ENCODE results near the gene AKAIN1. TPM values are rescaled to one million over a fixed set of nuclear protein-coding genes. Genes with fewer than 3 reads are reported as not detected.

Gene AKAIN1, protein sequence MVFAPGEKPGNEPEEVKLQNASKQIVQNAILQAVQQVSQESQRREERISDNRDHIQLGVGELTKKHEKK
- not detected for total RNA-seq
- long read RNA-seq: 0 reads

GRCh38 chr18:5197032-5197434, at the start of gene AKAIN1:
AKAIN1 (minus strand) TSS chr18:5197257; CDS start chr18:5197053, 204 bp downstream.
- Histone ChIP-seq H3K27ac (replicated peaks) (no peak within 1 kb of the TSS), H3K27me3 (ENCODE audit: low read depth) (peaks cover 84% of the 10 kb centered on the region), H3K36me3 (no peaks in the 10 kb centered on the region), H3K4me1 (peaks cover 5% of the 10 kb centered on the region), H3K4me3 (no peak within 1 kb of the TSS), H3K9me3 (replicated peaks) (no peaks in the 10 kb centered on the region)
- intact Hi-C loops (cut with micrococcal nuclease): no loop called here
- TF ChIP-seq CTCF (IDR thresholded peaks at IDR 0.05; ENCODE audit: borderline replicate concordance): no peak
- DNase-seq: peak; percentile 34

DNA sequence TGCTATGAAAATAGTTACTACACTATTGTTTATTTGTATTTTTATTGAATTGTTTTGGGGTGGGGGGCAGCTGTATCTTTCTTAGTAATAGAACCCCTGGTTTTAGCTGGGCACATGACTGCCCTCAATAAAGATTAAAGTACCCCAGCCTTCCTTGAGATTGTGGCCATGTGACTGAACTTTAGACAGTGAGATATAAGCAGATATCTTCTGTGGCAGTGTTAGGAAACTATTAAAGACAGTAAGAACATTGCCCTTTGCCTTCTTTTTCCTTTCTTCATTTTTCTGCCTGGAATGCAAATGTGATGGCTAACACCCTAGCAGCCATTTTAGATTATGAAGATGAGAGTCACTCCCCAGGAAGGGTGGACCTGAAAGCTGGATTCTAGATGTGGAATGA, 47.9 kb upstream of the AKAIN1 start:
- Histone ChIP-seq H3K9me3 (replicated peaks) (no peaks in the 10 kb centered on the region), H3K4me1 (peaks cover 20% of the 10 kb centered on the region), H3K36me3 (peaks cover 43% of the 10 kb centered on the region), H3K27ac (replicated peaks) (no peak overlapping the region), H3K4me3 (no peak overlapping the region), H3K27me3 (ENCODE audit: low read depth) (no peaks in the 10 kb centered on the region)
- no peak for TF ChIP-seq CTCF (IDR thresholded peaks at IDR 0.05; ENCODE audit: borderline replicate concordance)
- no peak for DNase-seq
- intact Hi-C loops (cut with micrococcal nuclease): no loop called here

- H3K27me3 ChIP-seq (ENCODE audit: low read depth): no peaks in the 10 kb centered on the region
- H3K9me3 ChIP-seq (replicated peaks): no peaks in the 10 kb centered on the region
- no peak for TF ChIP-seq CTCF (IDR thresholded peaks at IDR 0.05; ENCODE audit: borderline replicate concordance)
- DNase-seq: no peak
- intact Hi-C loops (cut with micrococcal nuclease): loop anchor here (5.0 kb wide), 1 partner anchor 58 kb away; the partner anchor contains the start of gene ZBTB14
- peak overlapping the region; percentile 80 for H3K4me3 ChIP-seq
- H3K4me1 ChIP-seq: peaks cover 62% of the 10 kb centered on the region
- H3K36me3 ChIP-seq: peaks cover 43% of the 10 kb centered on the region
- H3K27ac ChIP-seq (replicated peaks): no peak overlapping the region
These were observed 42.4 kb upstream of the AKAIN1 start for GRCh38 chr18:5239447-5239846.

DNA sequence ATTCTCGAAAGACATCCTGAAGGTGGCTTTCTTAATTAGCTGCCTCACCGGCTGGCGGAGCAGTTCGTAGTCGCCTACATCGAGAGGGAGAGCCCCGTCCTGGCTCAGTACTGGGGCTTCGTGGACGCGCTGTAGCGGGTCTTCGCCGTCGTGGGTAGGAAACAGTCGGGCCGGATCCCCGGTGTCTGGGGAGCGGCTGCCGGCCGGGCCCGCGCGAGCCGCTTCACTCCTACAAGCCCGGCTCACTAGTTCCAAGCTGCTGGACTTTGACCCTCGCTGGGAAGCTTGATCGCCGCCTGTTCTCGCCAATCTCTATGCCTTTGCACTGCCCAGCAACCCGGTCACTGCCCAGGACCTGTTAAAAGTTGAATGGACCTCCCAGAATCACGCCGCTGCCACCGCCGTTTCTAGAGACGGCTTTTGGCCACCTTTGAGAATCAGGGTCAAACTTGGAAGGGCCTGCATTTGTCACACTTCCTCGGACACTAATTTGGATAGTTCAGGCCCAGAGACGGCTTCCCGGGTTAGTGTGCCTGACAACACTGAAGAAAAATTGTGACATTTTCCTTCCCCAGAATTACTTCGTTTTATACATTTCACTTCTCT, 41.4 kb upstream of the AKAIN1 start:
- peak; percentile 25 for DNase-seq
- no peak for TF ChIP-seq CTCF (IDR thresholded peaks at IDR 0.05; ENCODE audit: borderline replicate concordance)
- intact Hi-C loops (cut with micrococcal nuclease): loop anchor here (5.0 kb wide), 1 partner anchor 59 kb away; the partner anchor contains the start of gene ZBTB14
- H3K9me3 ChIP-seq (replicated peaks): no peaks in the 10 kb centered on the region
- H3K27me3 ChIP-seq (ENCODE audit: low read depth): no peaks in the 10 kb centered on the region
- peaks cover 33% of the 10 kb centered on the region for H3K36me3 ChIP-seq
- peaks cover 62% of the 10 kb centered on the region for H3K4me1 ChIP-seq
- peak overlapping the region; percentile 99 for H3K27ac ChIP-seq (replicated peaks)
- peak overlapping the region; percentile 80 for H3K4me3 ChIP-seq

DNA sequence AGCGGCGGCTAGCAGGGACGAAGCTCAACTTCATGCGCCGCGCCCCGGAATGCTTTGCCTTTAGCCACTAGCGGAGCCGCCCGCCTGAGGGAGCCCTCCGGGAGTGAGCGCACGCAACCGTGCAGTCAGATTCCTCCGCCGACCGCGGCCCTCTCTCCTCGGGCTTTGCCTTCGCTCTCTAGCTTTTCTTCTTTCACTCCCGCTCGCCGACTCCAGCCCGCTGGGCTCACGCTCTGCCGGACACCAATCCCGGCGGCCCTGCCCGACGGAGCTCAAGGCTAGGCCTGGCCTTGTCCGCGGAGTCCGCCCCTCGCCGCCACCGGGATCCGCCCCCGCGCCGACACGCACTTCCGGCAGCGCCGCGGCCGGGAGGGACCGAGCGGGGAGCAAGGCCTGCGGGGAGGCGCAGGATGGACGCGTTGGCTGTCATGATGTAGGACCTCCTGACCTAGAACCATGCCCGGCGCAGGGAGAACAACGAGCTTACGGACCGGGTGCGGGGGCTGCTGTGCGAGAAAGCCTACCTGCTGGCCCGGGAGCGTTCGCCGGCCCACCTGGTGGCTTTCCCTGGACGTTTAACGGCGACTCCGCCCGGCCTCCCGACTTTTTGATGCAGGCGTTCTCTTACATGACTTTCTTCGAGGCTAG, 40.8 kb upstream of the AKAIN1 start:
- peak overlapping the region; percentile 99 for H3K27ac ChIP-seq (replicated peaks)
- H3K4me1 ChIP-seq: peaks cover 62% of the 10 kb centered on the region
- peak; percentile 67 for TF ChIP-seq CTCF (IDR thresholded peaks at IDR 0.05; ENCODE audit: borderline replicate concordance)

More for the DNA sequence above, 40.8 kb upstream of the AKAIN1 start:
- peak; percentile 89 for DNase-seq
- intact Hi-C loops (cut with micrococcal nuclease): loop anchor here (5.0 kb wide), 1 partner anchor 59 kb away; the partner anchor contains the start of gene ZBTB14
- Histone ChIP-seq H3K9me3 (replicated peaks) (no peaks in the 10 kb centered on the region), H3K27me3 (ENCODE audit: low read depth) (no peaks in the 10 kb centered on the region), H3K36me3 (peaks cover 27% of the 10 kb centered on the region), H3K4me3 (peak overlapping the region; percentile 80)
